PFSK-1 (cell line): Measurements from ENCODE around the gene PHC2.

Source experiments
- POLR2AphosphoS5 ChIP-seq: IDR thresholded peaks from 2 replicates; pipeline ENCODE4 v1.6.1; 2012; ENCODE audit warnings: low read depth, mild to moderate bottlenecking, control low read depth, low read length, moderate library complexity
- REST ChIP-seq, 2 experiments: IDR thresholded peaks; 2 replicates each; pipeline versions ENCODE4 v1.6.1 to v1.8.0; 2011 to 2012; ENCODE audit warnings: low read depth in 2 of 2, low read length in 2 of 2, control low read depth in 1 of 2, inconsistent platforms in 1 of 2, mild to moderate bottlenecking in 1 of 2, moderate library complexity in 1 of 2; ENCODE audit not compliant: insufficient read depth in 1 of 2
- SIN3A ChIP-seq: IDR thresholded peaks from 2 replicates; pipeline ENCODE4 v1.6.1; 2012; ENCODE audit warnings: mild to moderate bottlenecking, low read length, moderate library complexity, borderline replicate concordance; ENCODE audit not compliant: insufficient read depth
- TAF1 ChIP-seq: IDR thresholded peaks from 2 replicates; pipeline ENCODE4 v1.6.1; 2012; ENCODE audit warnings: low read length, control low read depth, borderline replicate concordance; ENCODE audit not compliant: insufficient read depth

DNA sequence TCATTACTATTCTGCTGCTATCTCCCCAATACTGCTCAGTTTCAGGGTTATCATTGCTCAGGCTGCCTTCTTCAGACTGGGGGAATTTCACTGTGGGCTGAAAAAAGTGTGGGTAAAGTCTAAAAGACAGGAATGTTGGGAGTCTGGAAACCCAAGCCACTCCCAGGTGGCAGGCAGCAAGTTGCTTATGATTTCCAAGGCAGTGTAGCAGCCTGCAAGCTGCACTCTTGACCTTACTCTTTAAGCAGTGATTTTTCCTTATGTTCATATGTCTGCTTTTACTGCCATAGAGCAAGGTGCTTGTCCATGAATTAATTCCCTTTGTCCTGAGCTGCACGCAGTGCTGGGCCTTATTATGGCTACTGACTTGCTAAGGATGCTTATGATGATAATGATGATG is 53.1 kb downstream of the PHC2 start:
- TF ChIP-seq TAF1 (no peak), REST (IDR thresholded peaks at IDR 0.05; ENCODE audit: insufficient read depth in 1 of 2, low read depth in 2 of 2, low read length in 2 of 2) (no peak), POLR2AphosphoS5 (no peak), SIN3A (no peak)
